NCI-H1105 treated with DMSO at 0.1 percent for 48 hours (cell line): Measurements from ENCODE around the gene TCERG1L.
"Not testable (repeated sequence)": the region's sequence is repeated elsewhere in the genome, so short reads cannot be mapped to it uniquely, and the experiment has no call there.

ENCODE experiments used
- DNase-seq: peaks from one replicate; lab custom pipeline; 2025; lab: John Stamatoyannopoulos, UW

Gene TCERG1L

DNA sequence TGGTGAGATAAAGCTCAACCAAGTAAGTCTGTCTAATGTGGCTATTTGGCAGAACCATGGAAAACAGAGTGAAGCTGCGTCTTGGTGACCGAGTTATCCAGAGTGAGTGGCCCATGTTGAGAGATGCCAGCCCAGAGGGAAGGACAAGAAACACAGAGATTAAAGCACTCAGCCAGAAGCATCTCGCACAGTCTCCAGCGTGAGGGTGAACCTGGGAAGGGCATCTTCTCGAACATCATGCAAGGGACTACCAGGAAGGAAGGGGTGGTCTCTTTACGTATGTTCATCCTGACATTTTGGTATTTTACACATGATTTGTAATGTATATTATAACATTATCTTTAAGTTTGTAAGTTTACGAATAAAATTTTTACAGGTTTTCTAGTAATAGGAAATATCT is 146.4 kb downstream of the TCERG1L start:
- DNase-seq = no peak

DNA sequence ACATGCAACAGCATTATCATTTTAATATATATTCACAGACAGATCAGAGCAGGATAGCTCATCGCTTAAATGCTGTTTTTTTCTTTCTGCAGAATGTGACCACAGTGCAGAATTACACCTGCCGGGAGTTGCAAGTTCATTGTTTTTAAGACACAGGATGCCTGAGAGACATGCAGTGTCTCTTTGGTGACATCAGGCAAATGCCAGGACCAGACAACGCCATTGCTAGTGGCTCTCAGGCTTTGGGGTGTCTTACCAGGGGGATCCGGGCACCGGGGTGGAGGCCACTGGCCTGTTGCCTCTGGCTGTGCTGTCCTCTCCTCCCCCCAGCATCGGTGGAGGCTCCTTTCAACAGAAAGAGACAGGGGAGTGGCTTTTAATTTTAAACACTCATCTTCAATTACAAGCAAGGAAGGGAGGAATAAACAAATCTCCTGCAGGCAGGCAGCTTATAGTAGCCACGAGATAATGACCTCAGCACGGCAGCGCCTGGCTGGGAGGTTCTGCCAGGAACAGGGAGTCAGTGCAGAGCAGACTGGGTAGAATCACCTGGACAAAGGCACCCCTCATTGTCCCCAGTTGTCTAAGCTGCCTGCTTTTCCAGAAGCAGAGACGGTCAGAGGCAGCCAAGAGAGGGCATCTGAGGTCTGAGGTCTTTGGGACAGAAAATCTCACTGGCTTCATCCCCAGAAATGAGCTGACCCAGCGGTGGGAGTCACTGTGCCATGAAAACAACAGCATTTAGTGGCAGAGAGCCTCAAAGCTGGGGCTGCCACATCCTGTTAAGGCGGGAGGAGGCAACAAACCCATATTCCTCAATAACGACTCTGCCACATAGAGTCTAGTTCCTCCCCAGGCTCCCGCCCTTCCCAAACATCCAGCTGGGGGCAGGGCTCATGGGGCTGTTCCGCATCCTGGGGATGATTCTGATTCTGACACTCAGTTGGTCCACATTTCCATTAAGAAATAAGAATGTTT is 148.4 kb downstream of the TCERG1L start:
- DNase-seq = peak; percentile 0

DNA sequence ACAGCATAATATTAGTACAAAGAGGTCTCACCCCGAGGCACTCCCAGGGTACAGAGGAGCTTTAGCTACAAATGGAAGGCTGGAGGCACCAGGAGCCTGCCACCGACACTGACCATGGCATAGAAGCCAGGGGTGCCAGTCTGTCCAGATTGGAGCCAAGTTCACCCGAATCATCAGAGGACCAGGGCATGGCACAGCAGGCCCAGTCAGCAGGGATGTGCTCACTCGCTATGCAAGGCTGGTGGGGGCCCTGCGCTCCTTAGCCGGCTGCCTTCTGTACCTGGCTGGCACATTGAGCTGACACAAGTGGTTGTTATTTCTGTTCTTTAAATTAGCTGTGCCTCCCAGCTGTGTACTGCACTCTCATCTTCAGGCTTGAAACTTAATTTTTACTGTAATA is 149.3 kb downstream of the TCERG1L start:
- DNase-seq = no peak

DNA sequence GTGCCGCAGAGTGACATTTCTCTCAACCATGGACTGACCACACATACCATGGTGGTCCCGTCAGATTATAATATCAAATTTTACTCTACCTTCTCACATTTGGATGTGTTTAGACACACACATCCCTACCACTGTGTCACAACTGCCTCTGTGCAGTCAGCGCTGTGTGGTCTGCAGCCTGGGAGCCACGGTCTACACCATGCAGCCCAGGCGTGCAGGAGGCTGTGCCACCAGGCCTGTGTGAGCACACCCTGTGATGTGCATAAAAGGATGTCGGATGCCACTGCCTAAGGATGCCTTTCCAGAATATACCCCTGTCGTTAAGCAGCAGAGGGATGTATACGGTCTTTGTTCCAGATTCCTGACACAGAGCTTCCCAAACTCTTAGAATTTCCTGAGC is 150.4 kb downstream of the TCERG1L start:
- DNase-seq = no peak

DNA sequence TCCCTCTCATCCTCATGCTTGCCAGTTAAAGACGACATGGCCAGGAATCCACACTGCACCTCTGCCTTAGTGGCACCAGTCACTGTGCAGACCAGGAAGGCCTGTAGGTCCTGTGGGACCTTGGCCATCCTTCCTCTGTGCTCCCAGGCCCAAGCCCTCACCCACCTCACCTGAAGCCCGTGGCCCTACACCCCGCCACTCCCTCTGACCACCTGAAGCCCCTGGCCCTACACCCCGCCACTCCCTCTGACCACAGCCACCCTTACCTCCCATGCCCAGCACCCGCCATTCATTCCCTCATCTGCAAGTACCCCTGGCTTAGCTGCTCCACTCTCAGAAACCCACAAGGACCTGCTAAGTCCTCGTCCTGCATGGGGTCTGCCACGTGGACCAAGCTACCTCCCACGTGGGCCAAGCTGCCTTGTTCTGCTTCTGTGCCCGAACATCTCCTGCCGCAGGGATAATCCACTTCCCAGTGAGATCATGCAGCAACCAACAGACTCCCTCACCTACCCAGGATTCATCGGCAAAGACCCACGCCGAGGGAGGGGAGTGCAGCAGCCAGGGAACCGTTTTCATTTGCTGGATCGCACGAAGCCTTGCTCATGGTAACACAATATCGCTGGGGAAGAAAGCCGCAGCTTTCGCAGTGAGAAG is 151.2 kb downstream of the TCERG1L start:
- DNase-seq = no peak

DNA sequence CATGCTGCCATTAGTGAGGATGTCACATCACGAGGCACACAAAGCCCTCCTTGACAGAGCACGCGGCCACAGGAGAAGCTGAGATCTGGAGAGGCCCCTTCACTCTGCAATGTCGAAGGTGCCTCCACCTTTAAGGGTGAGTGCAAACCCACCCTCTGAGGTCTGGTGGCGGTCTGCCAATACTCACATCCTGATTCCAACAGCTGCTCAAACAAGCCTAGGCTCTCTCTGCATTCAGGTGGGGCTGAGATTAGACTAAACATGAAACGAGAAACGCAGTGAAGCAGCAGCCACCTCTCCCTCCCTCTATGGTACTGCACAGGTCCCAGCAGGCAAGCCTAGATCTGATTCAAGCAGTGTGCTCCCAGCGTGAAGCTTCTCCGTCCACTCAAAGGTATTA is 151.8 kb downstream of the TCERG1L start:
- DNase-seq = no peak

DNA sequence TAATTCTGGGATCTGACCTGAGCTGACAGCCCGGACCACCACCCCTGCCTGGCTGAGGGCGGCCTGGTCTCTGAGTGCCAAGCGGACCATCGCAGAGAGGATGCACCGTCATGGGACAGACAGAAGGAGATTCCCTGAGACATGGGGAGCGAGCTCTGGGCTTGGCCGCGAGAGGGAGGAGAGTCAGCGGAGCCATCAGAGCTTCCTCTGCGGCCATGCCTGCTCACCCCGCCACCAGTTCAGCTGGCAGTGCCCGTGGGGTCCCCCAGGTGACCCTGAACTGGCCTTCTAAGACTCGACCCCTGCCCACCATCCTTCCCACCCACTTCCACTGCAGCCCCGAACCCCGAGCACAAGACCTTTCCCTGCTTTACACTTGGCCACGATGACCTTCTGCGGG is 152.8 kb downstream of the TCERG1L start:
- no peak for DNase-seq

DNA sequence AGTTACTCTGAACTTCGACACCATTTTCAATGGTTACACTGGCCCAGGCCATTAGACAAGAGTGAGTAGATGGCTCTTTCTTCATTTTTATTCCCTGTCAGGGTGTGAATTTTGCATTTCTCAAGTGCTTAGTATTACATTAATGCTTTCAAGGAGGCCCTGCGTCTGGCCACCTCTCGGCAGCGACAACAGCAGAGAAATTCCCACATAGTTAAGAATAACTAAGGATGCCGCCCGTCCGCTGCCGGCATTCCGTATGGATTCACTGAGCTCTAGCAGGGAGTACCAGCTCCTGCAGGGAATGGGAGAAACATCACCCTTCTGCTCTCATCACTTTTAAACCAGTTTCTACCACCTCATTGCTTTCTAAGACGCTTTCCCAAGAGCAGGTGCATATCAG is 153.6 kb downstream of the TCERG1L start:
- no peak for DNase-seq

DNA sequence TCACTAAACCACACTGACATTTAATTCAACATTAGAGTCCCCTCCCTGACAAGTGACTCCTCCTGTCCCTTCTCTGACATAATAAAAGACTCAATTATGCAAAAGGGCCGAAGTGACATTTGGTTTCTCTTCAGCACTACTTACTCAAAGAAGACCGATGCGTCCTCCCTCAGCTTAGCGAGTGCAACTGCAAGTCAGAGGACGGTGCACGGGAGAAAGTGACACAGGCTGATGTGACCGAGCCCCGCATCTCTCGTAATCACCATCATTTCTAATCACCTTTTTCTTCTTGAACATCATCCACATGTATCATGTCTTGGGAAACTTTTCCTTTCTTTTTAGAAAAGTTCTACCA is 155.7 kb downstream of the TCERG1L start:
- DNase-seq = no peak

DNA sequence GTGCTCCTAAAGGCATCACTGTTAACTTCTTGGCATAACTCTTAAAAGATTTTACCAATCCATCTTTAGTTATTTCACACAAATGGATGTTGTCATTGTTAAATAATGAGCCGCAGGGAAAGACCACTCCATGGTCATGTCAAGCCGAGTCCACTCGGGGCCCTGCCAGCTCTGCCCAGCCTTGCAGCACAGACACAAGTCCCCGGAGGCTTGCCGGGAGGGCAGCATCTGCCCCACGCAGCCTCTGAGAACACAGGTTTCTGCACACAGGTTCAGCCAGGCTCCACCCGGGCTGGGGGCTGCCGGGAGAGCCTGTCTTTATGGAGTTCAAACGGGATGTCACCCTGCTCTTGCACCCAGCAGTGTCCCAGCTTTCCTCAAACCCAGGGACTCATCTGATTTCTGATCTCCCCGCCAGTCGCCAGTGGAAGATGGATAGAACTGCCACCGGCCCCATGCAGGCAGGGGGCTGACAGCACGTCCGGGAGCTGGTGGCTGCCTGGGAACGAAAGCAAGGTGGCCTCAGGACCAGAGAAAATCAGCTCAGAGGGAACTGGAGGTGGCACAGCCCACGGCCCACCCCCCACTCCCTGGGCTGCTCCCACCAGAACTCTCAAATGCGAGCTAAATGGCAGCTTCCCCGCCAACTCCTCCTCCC is 156.2 kb downstream of the TCERG1L start:
- DNase-seq = no peak

DNA sequence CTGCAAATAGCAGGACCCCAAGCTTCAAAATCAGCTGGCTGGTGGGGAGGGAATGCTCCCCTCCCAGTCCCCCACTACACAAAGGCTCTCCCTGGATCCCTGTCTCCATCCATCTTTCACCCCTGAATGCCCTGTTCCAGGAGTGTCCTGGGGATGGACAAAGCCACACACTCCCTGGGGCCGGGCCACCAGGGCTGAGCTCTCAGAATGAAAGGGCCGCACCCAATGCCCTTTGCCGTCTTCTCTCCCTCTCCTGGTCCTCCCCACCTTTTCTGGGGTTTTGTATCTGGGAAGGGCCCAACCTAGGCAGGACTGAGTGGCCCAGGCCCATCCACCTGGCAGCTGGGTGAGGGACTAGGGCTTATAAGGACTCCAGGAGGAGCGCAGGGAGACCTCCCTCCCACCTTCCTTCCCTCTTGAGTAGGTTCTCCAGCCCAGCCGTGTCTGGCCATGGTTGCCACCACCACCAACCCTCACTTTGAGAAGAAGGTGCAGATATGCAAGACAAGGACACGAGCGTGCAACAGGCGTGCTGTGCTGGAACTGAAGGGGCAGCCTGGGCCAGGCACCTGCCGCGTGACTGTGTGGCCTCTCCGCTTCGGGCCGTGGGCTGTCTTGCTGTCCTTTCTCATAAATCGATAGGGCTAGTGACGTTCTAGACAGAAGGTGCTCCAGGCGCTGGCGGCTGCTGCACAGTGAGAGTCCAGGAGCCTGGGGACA is 157.1 kb downstream of the TCERG1L start:
- DNase-seq = no peak

DNA sequence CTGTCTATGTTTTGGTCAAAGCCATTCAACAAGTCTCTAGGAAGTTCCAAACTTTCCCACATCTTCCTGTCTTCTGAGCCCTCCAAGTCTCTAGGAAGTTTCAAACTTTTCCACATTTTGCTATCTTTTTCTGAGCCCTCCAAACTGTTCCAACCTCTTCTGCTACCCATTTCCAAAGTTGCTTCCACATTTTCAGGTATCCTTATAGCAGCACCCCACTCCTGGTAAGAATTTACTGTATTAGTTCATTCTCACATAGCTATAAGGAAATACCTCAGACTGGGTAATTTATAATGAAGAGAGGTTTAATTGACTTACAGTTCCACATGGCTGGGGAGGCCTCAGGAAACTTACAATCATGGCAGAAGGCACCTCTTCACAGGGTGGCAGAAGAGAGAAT is 159.1 kb downstream of the TCERG1L start:
- not testable (repeated sequence) for DNase-seq

DNA sequence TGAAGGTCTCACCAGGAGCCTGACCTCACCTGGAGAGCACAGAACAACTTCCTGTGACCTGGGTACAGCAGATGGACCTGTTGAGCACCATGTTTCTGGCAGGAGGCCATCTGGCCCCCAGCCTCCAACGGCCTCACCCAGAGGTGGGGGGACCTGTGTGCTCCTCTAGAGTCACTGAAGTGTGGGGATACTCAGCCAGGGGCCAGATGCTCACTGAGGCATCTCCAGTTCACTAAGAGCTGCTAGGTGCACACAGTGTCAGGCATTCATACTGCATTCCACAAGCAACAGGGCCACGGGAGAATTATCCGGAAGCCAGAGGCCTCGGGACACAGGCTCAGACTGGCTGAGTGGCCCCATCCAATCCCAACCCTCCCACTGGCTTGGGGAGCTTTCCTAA is 161.4 kb downstream of the TCERG1L start:
- DNase-seq = no peak

DNA sequence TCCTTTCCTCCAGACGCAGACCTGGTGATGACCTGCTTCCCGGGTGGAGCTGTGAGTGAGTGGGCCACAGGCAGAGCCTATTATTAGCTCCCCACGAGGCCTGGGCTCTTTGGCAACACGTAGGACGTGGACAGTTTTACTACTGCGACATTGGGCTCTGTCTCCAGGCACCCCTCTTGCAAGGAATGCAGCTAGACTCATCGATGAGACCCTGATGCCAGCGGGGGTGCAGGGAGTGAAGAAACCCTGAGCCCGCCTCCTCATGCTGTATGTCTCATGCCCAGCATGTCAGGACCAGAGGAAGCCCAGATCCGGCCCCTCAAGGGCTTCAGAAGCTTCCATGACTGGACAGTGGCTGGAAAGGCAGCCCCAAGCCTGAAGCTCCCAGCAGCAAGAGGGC is 161.9 kb downstream of the TCERG1L start:
- DNase-seq = no peak

DNA sequence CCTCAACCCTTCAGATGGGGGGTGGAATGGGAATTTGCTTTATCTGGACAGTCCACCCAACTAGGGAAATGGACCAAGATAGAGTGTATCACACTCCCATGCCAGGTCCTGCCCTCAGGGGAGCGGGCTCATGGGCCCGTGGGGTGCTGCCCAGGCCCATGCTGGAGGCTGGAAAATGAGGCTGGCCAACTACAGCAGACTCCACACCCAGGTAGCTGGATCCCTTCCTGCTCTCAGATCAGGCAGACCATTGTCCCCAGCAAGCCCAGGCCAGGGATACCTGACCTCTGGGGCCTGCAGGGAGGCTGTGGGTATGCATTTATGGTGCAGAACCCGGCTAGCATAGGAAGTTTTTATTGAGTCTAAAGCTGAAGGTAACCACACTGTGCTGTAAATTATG is 162.4 kb downstream of the TCERG1L start:
- DNase-seq = no peak

DNA sequence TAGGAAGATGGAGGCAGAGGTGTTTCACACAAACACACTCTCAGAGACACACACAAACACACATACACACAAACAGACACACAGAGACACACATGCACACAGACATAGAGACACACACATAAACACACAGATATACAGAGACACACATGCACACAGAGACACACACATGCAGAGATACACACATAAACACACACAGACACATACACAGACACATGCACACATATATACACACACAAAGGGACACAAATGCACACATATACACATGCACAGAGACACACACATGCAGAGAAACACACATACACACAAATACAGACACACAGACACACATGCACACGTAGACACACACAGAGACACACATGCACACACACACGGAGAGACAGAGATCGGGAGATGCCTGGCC is 163.3 kb downstream of the TCERG1L start:
- no peak for DNase-seq

DNA sequence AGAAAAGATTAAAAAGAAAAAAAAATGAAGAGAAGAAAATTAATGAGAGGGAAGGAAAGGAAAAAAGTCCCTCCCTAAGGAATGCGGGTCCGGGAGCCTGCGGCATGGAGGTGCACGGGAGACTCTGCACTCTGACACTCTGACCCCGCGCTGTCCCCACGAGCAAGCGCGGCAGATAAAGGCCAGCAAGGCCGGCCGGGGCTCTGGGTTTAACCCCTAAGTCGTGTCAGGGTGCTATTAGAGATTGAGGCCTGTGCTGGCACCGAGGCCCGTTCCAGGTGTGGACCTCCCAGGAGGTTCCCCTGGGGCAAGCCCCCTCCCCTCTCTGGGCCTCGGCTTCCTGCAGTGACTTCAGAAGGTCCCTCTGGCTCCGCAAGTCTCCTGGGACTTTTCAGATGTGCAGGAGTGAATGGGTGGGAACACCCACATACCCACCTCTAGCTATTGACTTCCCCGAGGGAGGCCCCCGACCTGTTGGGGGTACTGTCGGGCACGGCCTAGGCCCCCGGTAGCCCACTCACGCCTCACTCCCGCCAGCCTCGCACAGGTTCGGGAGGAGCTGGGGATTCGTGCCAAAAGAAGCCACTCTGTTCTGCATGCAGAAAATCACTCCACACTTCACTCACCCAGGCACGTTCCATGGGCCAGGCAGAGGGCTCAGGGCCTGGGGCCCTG is 164.1 kb downstream of the TCERG1L start:
- DNase-seq = no peak

DNA sequence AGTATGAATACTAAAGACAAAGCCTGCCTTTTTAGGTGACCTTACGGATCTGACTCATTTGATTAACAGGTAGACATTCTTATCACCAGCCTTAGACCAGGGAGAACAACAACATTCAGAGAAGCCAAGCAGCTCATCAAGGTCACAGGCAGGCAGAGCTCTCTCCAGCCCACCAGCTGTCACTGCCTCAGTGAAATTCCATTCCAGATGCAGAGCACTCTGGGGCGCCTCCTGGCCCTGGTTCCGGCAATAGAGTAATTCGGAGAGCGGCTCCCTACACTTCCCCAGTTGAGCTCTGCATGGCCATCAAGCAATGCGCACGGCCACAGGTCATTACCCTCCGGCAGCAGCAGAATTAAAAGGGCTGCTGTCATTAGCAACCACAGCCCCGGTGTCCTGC is 164.7 kb downstream of the TCERG1L start:
- DNase-seq = no peak

DNA sequence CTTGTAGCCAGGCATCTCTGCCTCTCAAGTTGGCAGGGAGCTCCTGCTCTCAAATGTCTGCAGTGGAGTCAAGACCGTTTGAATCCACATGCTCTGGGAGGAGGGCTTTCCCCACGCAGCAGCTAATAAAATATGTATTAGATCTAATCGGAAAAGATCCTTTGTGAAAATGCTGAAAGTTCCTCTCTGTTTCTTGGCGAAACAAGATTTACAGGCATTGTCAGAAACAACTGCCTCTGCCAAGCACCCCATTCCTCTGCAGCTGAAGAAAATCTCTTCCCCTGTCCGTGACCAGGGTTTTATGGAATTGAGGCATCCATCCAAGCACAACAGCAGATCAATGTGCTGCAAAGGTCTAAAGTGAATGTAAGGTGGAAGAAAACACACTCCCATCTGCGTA is 165.8 kb downstream of the TCERG1L start:
- no peak for DNase-seq

DNA sequence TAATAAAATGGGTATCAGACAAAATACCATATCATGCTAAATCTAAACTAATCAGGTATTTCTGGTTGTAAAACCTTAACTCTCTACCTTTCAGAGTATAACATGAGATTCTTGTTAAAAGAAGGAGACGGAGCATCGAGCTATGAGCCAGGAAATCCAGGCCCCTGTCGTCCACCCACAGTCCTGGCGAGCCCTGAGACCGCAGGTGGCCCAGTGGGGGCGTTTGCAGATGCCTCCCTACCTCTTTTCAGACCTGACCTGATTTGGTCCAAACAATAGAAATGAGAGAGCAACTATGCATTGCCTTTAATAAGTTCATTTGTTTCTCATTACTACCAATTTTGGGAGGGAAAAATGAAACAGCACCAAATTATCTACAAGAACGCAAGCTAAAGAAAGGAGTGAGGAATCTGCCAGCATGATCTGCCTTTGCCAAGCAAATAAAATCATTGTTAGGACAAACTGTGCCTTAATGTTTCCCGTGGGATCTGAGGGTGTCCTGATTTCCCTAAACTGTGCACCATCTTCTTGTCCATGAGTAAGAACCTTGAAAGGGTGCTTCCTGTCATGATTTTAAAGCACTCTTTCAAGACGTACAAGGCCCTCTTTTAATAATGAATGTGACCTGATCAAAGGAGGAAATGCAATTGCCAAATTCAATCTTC is 166.7 kb downstream of the TCERG1L start:
- DNase-seq = no peak

DNA sequence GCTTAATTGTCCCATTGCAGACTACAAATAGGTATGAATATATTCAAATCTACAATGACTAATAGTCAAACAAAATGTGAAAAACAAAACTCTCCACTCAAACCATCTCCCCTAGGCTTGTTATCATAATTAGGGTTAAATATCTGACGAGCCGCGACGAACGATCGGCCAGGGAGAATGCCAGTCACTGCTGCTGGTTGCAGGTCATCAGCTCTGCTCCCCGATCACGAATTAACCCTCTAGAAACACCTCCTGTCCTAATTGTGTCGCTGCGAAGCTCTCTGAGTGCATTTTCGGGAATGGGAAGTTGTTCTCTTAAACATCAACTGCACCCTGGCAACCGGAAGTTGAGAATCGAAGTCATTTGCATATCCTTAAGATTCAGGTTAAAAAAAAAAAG is 167.3 kb downstream of the TCERG1L start:
- no peak for DNase-seq
